ENCODE results near the gene METTL17. TPM values are rescaled to one million over a fixed set of nuclear protein-coding genes. Genes with fewer than 3 reads are reported as not detected.

Gene METTL17
- total RNA-seq, 2 experiments from 2014 or later, result 92.0 to 94.8 TPM

DNA sequence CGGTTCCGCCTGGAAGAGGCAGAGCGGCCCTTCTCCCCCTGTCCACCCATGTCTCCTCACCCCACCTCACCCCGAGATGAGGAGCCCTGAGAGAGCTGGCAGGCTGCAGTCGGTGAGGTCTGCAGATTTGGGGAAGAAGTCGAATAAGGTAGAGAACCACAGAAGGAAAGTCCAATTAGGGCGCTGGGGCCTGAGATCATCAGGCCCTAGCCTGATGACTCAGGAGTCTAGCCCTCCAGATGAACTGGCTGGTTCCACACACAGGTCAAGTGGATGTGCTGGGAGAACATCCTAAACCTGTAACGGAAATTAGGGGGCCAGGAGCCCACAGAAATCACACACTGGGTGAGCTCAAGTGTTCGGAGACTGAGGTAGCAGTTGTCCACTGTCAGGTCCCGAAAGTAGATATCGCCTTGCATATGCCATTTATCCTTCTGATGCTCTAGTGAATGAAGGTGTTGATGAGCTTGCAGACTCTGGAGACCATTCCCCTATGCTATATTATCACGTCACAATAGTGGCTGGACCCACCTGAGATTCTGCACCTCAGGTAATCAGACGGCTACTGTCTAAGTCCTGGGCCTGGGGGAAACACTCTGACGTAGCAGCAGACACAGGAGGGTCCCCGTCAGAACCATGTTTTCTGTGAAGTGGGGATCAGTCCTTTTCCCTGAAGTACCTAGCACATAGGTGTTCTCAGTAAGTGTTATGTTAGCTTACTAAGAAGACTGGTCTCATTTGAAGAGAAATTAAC, 886 bp upstream of the METTL17 start:
- H3K9me3 Mint-ChIP-seq, result no peaks in the 10 kb centered on the region
- Histone ChIP-seq H3K27me3 (ENCODE audit: control insufficient read depth in 1 of 2, insufficient read depth in 2 of 2, low read length in 2 of 2) (no peaks in the 10 kb centered on the region), H3K4me3 (ENCODE audit: low read length) (peak overlapping the region; percentile 95), H3K9me3 (ENCODE audit: control insufficient read depth in 1 of 2, insufficient read depth in 1 of 2, low read length in 2 of 2) (no peaks in the 10 kb centered on the region), H3K4me1 (ENCODE audit: insufficient read depth, low read length) (peaks cover 24% of the 10 kb centered on the region), H3K27ac (ENCODE audit: low read depth in 1 of 2, low read length in 2 of 2) (peak overlapping the region in 1 of 2 donors; percentile 2), H3K36me3 (ENCODE audit: insufficient read depth, low read length) (peaks cover 22% of the 10 kb centered on the region)
- H3K27ac Mint-ChIP-seq, result peak overlapping the region; percentile 92
- TF ChIP-seq, protein P1, sequence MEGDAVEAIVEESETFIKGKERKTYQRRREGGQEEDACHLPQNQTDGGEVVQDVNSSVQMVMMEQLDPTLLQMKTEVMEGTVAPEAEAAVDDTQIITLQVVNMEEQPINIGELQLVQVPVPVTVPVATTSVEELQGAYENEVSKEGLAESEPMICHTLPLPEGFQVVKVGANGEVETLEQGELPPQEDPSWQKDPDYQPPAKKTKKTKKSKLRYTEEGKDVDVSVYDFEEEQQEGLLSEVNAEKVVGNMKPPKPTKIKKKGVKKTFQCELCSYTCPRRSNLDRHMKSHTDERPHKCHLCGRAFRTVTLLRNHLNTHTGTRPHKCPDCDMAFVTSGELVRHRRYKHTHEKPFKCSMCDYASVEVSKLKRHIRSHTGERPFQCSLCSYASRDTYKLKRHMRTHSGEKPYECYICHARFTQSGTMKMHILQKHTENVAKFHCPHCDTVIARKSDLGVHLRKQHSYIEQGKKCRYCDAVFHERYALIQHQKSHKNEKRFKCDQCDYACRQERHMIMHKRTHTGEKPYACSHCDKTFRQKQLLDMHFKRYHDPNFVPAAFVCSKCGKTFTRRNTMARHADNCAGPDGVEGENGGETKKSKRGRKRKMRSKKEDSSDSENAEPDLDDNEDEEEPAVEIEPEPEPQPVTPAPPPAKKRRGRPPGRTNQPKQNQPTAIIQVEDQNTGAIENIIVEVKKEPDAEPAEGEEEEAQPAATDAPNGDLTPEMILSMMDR (IDR thresholded peaks at IDR 0.05), result no peak
- CTCF ChIA-PET, result interaction anchor here (1.2 to 2.2 kb wide), 2 partner anchors 17 to 26 kb away, joined by 4 to 16 read pairs; no protein-coding TSS in a partner anchor
- peak overlapping the region; percentile 58 for H3K4me3 Mint-ChIP-seq
- no peaks in the 10 kb centered on the region for H3K27me3 Mint-ChIP-seq
- POLR2A ChIA-PET, result no interaction called here
- peak in 2 of 14 experiments; percentile 24 to 49 for DNase-seq
- H3K36me3 Mint-ChIP-seq (ENCODE audit: low read depth), result peaks cover 40% of the 10 kb centered on the region
- intact Hi-C loops (cut with DNase I, micrococcal nuclease), result no loop called here
- peaks cover 36% of the 10 kb centered on the region for H3K4me1 Mint-ChIP-seq (ENCODE audit: low read depth)
- ATAC-seq (ENCODE audit: poor library complexity), result no peak

DNA sequence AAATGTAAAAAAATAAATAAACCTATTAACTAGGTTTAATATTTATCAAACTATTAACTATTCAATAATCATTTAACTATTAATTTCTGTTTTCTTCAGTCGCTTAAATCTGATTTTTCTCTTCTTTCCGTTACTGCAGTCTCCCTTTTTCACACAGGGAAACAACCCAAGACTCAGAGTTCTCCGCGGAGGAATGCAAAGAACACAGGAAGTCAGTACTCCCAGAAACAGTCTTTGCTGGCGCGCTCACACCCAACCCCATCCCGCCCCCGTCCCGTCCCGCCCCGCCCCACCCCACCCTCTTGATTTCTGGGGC, 351 bp upstream of the METTL17 start:
- Histone ChIP-seq H3K4me3 (ENCODE audit: low read length) (peak overlapping the region; percentile 95), H3K4me1 (ENCODE audit: insufficient read depth, low read length) (peaks cover 24% of the 10 kb centered on the region), H3K36me3 (ENCODE audit: insufficient read depth, low read length) (peaks cover 27% of the 10 kb centered on the region), H3K27me3 (ENCODE audit: control insufficient read depth in 1 of 2, insufficient read depth in 2 of 2, low read length in 2 of 2) (no peaks in the 10 kb centered on the region), H3K27ac (ENCODE audit: low read depth in 1 of 2, low read length in 2 of 2) (peak overlapping the region in 1 of 2 donors; percentile 2), H3K9me3 (ENCODE audit: control insufficient read depth in 1 of 2, insufficient read depth in 1 of 2, low read length in 2 of 2) (no peaks in the 10 kb centered on the region)
- Mint-ChIP-seq H3K4me1 (ENCODE audit: low read depth) (peaks cover 36% of the 10 kb centered on the region), H3K27ac (peak overlapping the region; percentile 92), H3K36me3 (ENCODE audit: low read depth) (peaks cover 46% of the 10 kb centered on the region), H3K9me3 (no peaks in the 10 kb centered on the region), H3K27me3 (no peaks in the 10 kb centered on the region), H3K4me3 (peak overlapping the region; percentile 90)
- POLR2A ChIA-PET, result no interaction called here
- ATAC-seq (ENCODE audit: poor library complexity) (no peak), DNase-seq (no peak)
- TF ChIP-seq, protein P1 (IDR thresholded peaks at IDR 0.05), result no peak
- CTCF ChIA-PET, result interaction anchor here (2.2 kb wide), 1 partner anchor 18 kb away, joined by 16 read pairs; no protein-coding TSS in a partner anchor
- intact Hi-C loops (cut with DNase I, micrococcal nuclease), result no loop called here

DNA sequence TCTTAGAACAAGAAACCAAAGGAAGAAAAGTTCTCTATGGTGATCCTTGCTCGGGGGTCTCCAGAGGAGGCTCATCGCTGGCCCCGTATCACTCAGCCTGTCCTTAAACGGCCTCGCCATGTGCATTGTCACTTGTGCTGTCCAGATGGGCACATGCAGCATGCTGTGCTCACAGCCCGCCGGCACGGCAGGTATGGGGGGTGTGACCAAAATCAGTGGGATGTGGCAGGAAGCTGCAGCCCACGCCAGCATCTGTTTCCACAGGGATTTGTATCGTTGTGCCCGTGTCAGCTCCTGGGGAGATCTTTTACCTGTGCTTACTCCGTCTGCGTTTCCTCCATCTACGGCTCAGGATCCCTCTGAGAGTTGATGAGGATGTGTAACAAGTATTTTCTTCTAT, 6.7 kb downstream of the METTL17 start:
- CTCF ChIA-PET, result interaction anchor here (1.0 to 2.9 kb wide), 3 partner anchors 9 to 25 kb away, joined by 3 to 12 read pairs (median 9); no protein-coding TSS in a partner anchor
- H3K36me3 ChIP-seq (ENCODE audit: insufficient read depth, low read length), result peaks cover 57% of the 10 kb centered on the region
- H3K27ac ChIP-seq (ENCODE audit: low read depth in 1 of 2, low read length in 2 of 2), result no peak overlapping the region
- H3K9me3 Mint-ChIP-seq, result no peaks in the 10 kb centered on the region
- no peak for ATAC-seq (ENCODE audit: poor library complexity)
- peaks cover 41% of the 10 kb centered on the region for H3K4me1 Mint-ChIP-seq (ENCODE audit: low read depth)
- H3K4me3 Mint-ChIP-seq, result no peak overlapping the region
- peaks cover 2% of the 10 kb centered on the region for H3K4me1 ChIP-seq (ENCODE audit: insufficient read depth, low read length)
- H3K27me3 ChIP-seq (ENCODE audit: control insufficient read depth in 1 of 2, insufficient read depth in 2 of 2, low read length in 2 of 2), result no peaks in the 10 kb centered on the region
- no peak overlapping the region for H3K4me3 ChIP-seq (ENCODE audit: low read length)
- H3K9me3 ChIP-seq (ENCODE audit: control insufficient read depth in 1 of 2, insufficient read depth in 1 of 2, low read length in 2 of 2), result no peaks in the 10 kb centered on the region
- H3K27ac Mint-ChIP-seq, result no peak overlapping the region
- DNase-seq, result no peak
- POLR2A ChIA-PET, result interaction anchor here (0.9 kb wide), 1 partner anchor 14 kb away, joined by 4 read pairs; no protein-coding TSS in a partner anchor
- no peaks in the 10 kb centered on the region for H3K27me3 Mint-ChIP-seq
- TF ChIP-seq, protein P1 (IDR thresholded peaks at IDR 0.05), result no peak
- intact Hi-C loops (cut with DNase I, micrococcal nuclease), result no loop called here
- peaks cover 69% of the 10 kb centered on the region for H3K36me3 Mint-ChIP-seq (ENCODE audit: low read depth)

Data from CD4-positive, alpha-beta T cell (primary cell).